ENCODE results near the gene ZC3H15. TPM values are rescaled to one million over a fixed set of nuclear protein-coding genes. Genes with fewer than 3 reads are reported as not detected.

The ZC3H15 gene
- total RNA-seq, 1 experiment from 2014 or later = 60.9 TPM

GRCh38 chr2:186523791-186524190 is 37.7 kb downstream of the ZC3H15 start (continued):
- TF ChIP-seq ARID4B (CRISPR knock-in tag; IDR thresholded peaks at IDR 0.05; ENCODE audit: borderline replicate concordance) = no peak
- no peak for TF ChIP-seq ZNF317 (CRISPR knock-in tag; IDR thresholded peaks at IDR 0.05; ENCODE audit: borderline replicate concordance, low read depth)
- no peak for TF ChIP-seq ATF2 (CRISPR knock-in tag; IDR thresholded peaks at IDR 0.05; ENCODE audit: borderline replicate concordance, low read depth)

- peaks cover 9% of the 10 kb centered on the region for H3K4me1 Mint-ChIP-seq
- no peak for DNase-seq (ENCODE audit: low spot score)
- no peak overlapping the region for H3K27ac Mint-ChIP-seq
- peaks cover 16% of the 10 kb centered on the region for H3K9me3 Mint-ChIP-seq
- no peak for ATAC-seq
- 0 out of 2 replicates have a peak, but pooled peaks cover under 1% of the 10 kb centered on the region for H3K36me3 Mint-ChIP-seq
- no peak overlapping the region for H3K4me3 Mint-ChIP-seq
- H3K27me3 Mint-ChIP-seq (ENCODE audit: low read depth) = no peaks in the 10 kb centered on the region
- CTCF ChIA-PET = interaction anchor here (0.6 to 0.7 kb wide), 3 partner anchors 23 to 1318 kb away, joined by 3 to 4 read pairs (median 4); no protein-coding TSS in a partner anchor
- TF ChIP-seq USF2 (CRISPR knock-in tag; IDR thresholded peaks at IDR 0.05) (no peak), TP53 (CRISPR knock-in tag; IDR thresholded peaks at IDR 0.05) (no peak), CBFB (CRISPR knock-in tag; IDR thresholded peaks at IDR 0.05; ENCODE audit: low read depth) (no peak), GTF2I (CRISPR knock-in tag; conservative IDR thresholded peaks at IDR 0.05) (no peak), CDX4 (CRISPR knock-in tag; IDR thresholded peaks at IDR 0.05; ENCODE audit: borderline replicate concordance) (no peak)
- POLR2A ChIA-PET = interaction anchor here (0.6 kb wide), 1 partner anchor 177 kb away, joined by 4 read pairs; no protein-coding TSS in a partner anchor
These were observed 40.2 kb downstream of the ZC3H15 start for GRCh38 chr2:186526281-186526680.

GRCh38 chr2:186530314-186530713 is 44.3 kb downstream of the ZC3H15 start:
- H3K9me3 Mint-ChIP-seq = peaks cover 16% of the 10 kb centered on the region
- H3K4me1 Mint-ChIP-seq = no peaks in the 10 kb centered on the region
- ChIA-PET POLR2A (no interaction called here), CTCF (no interaction called here)
- no peaks in the 10 kb centered on the region; the same call in 1 of the 2 replicates for H3K27me3 Mint-ChIP-seq (ENCODE audit: low read depth)
- ATAC-seq (no peak), DNase-seq (ENCODE audit: low spot score) (no peak)
- no peak overlapping the region for H3K27ac Mint-ChIP-seq
- no peaks in the 10 kb centered on the region for H3K36me3 Mint-ChIP-seq
- H3K4me3 Mint-ChIP-seq = no peak overlapping the region
- no peak for TF ChIP-seq RELA (CRISPR knock-in tag; IDR thresholded peaks at IDR 0.05; ENCODE audit: borderline replicate concordance)
- no peak for TF ChIP-seq E2F1 (CRISPR knock-in tag; IDR thresholded peaks at IDR 0.05)
- TF ChIP-seq ZMAT4 (CRISPR knock-in tag; IDR thresholded peaks at IDR 0.05) = no peak
- no peak for TF ChIP-seq PRRX2 (CRISPR knock-in tag; IDR thresholded peaks at IDR 0.05)
- TF ChIP-seq HMGA2 (CRISPR knock-in tag; IDR thresholded peaks at IDR 0.05) = no peak
- no peak for TF ChIP-seq FOXJ3 (CRISPR knock-in tag; IDR thresholded peaks at IDR 0.05; ENCODE audit: borderline replicate concordance)
- no peak for TF ChIP-seq TEAD1 (CRISPR knock-in tag; IDR thresholded peaks at IDR 0.05)
- TF ChIP-seq KAT7 (CRISPR knock-in tag; IDR thresholded peaks at IDR 0.05; ENCODE audit: borderline replicate concordance) = no peak
- no peak for TF ChIP-seq OVOL2 (CRISPR knock-in tag; IDR thresholded peaks at IDR 0.05; ENCODE audit: borderline replicate concordance)
- no peak for TF ChIP-seq NR3C1 (CRISPR knock-in tag; conservative IDR thresholded peaks at IDR 0.05; ENCODE audit: low read depth)
- no peak for TF ChIP-seq ZNF121 (CRISPR knock-in tag; IDR thresholded peaks at IDR 0.05)
- no peak for TF ChIP-seq ARID4B (CRISPR knock-in tag; IDR thresholded peaks at IDR 0.05; ENCODE audit: borderline replicate concordance)
- no peak for TF ChIP-seq ZNF138 (CRISPR knock-in tag; conservative IDR thresholded peaks at IDR 0.05)
